Erythroblast (primary cell): ENCODE data around the gene ANTXR1.

Experiments used
- GATA1 ChIP-seq: IDR thresholded peaks from 2 replicates; pipeline ENCODE4 v1.6.1; 2011; ENCODE audit warnings: low read depth, mild to moderate bottlenecking, control low read depth, low read length, moderate library complexity
- POLR2A ChIP-seq: IDR thresholded peaks from 2 replicates; pipeline ENCODE4 v1.6.1; 2011; ENCODE audit warnings: mild to moderate bottlenecking, low read length

DNA sequence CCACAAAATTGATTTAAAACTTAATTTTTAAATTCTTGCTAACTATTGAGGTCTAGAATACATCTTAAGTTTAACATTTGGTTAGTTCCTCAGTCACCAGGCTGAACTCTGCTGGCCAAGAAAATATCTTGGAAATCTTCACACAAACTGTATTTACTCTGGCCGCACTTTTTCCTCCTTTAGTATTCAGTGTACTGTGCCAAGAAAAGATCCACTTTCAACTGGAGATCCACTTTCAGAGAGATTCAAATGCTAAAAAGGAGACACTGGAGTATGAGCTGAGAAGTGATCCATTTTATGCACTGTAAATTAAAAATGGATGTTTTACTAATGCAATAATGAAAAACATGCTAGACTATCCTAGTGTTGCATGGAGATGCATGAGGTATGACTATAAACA lies 98.1 kb downstream of the ANTXR1 start:
- no peak for TF ChIP-seq POLR2A
- no peak for TF ChIP-seq GATA1
